HUES48 (cell line): ENCODE results near the gene PCP2.

Source experiments
- H3K27ac ChIP-seq: one replicate; pipeline ENCODE4 v1.7.0; 2013; ENCODE audit warnings: low read depth, low read length, inconsistent platforms
- H3K27me3 ChIP-seq: 2 replicates; pipeline ENCODE4 v1.6.1; 2013; ENCODE audit warnings: mild to moderate bottlenecking, low read length; ENCODE audit not compliant: control insufficient read depth, insufficient read depth
- H3K36me3 ChIP-seq: 2 replicates; pipeline ENCODE4 v1.6.1; 2013; ENCODE audit warnings: low read length; ENCODE audit not compliant: control insufficient read depth, insufficient read depth
- H3K4me1 ChIP-seq: 2 replicates; pipeline ENCODE4 v1.6.1; 2013; ENCODE audit warnings: mild to moderate bottlenecking, low read length; ENCODE audit not compliant: control insufficient read depth, insufficient read depth
- H3K4me3 ChIP-seq: 2 replicates; pipeline ENCODE4 v1.5.1; 2013; ENCODE audit warnings: mild to moderate bottlenecking, low read depth, low read length
- H3K9ac ChIP-seq: 2 replicates; pipeline ENCODE4 v1.6.1; 2013; ENCODE audit warnings: mild to moderate bottlenecking, low read depth, low read length, moderate library complexity
- H3K9me3 ChIP-seq: 2 replicates; pipeline ENCODE4 v1.6.1; 2013; ENCODE audit warnings: low read length; ENCODE audit not compliant: control insufficient read depth, insufficient read depth

The PCP2 gene

GRCh38 chr19:7582446-7582845 lies 51.1 kb downstream of the PCP2 start:
- no peaks in the 10 kb centered on the region for H3K36me3 ChIP-seq
- H3K9me3 ChIP-seq: no peaks in the 10 kb centered on the region
- no peak overlapping the region for H3K4me3 ChIP-seq
- no peak overlapping the region for H3K9ac ChIP-seq
- no peaks in the 10 kb centered on the region; the same call in 1 of the 2 replicates for H3K27me3 ChIP-seq
- H3K4me1 ChIP-seq: no peaks in the 10 kb centered on the region
- H3K27ac ChIP-seq: no peak overlapping the region
